A549 treated with dexamethasone at 1 μM for 4 hours (cell line): ENCODE measurements around the gene LAS1L. TPM values are rescaled to one million over a fixed set of nuclear protein-coding genes. Genes with fewer than 3 reads are reported as not detected.

Source experiments
- total RNA-seq: library from RNA; stranded (reverse); fragments of 200-300 nt; extraction: Qiagen RNA extraction; gene quantifications from 5 replicates; pipeline ENCODE4 v1.2.3, GENCODE V29; 2022

LAS1L gene
- total RNA-seq, result 63.7 to 70.6 TPM (median 67.1 TPM) in 5 replicates

GRCh38 chrX:65534450-65535292 is at the start of gene LAS1L:
TSS of gene LAS1L (minus strand) at chrX:65534787. CDS start at chrX:65534715, 72 bp downstream.

Other genes with a start within 250 kb of the LAS1L start
- 262 to 338 TPM (median 322 TPM) in 5 replicates for gene MSN, start 132.9 kb upstream of the LAS1L start, total RNA-seq